ENCODE data around the gene FHIP2A. TPM values are rescaled to one million over a fixed set of nuclear protein-coding genes. Genes with fewer than 3 reads are reported as not detected.

FHIP2A gene, protein sequence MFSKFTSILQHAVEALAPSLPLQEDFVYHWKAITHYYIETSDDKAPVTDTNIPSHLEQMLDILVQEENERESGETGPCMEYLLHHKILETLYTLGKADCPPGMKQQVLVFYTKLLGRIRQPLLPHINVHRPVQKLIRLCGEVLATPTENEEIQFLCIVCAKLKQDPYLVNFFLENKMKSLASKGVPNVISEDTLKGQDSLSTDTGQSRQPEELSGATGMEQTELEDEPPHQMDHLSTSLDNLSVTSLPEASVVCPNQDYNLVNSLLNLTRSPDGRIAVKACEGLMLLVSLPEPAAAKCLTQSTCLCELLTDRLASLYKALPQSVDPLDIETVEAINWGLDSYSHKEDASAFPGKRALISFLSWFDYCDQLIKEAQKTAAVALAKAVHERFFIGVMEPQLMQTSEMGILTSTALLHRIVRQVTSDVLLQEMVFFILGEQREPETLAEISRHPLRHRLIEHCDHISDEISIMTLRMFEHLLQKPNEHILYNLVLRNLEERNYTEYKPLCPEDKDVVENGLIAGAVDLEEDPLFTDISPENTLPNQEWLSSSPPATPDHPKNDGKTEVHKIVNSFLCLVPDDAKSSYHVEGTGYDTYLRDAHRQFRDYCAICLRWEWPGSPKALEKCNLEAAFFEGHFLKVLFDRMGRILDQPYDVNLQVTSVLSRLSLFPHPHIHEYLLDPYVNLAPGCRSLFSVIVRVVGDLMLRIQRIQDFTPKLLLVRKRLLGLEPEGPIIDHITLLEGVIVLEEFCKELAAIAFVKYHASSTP
- total RNA-seq (2012; rRNA removed) (16.5 and 21.7 TPM in 2 replicates), polyA plus RNA-seq (2012; rRNA removed) (8.9 and 10.7 TPM in 2 replicates), Bru-seq, nascent RNA (percentile 82 among the genes with signal in this experiment), BruChase-seq, experiment 1, labeled RNA remaining after a 6-hour chase (percentile 64 among the genes with signal in this experiment), BruChase-seq, experiment 2, labeled RNA remaining after a 2-hour chase (percentile 83 among the genes with signal in this experiment)
- 2.5 and 7.1 TPM in 2 replicates for polyA plus RNA-seq (2012; cell fraction: cytosol; rRNA removed)
- polyA plus RNA-seq (2012; cell fraction: nucleus; rRNA removed; ENCODE audit: low replicate concordance): 39.6 and 46.5 TPM in 2 replicates
- long read RNA-seq, full-length matches to known transcripts: 46 of 61 reads
- long read RNA-seq, partial matches to known transcripts: 8 of 61 reads
- long read RNA-seq, other reads (novel, unspliced or antisense): 7 of 61 reads

DNA sequence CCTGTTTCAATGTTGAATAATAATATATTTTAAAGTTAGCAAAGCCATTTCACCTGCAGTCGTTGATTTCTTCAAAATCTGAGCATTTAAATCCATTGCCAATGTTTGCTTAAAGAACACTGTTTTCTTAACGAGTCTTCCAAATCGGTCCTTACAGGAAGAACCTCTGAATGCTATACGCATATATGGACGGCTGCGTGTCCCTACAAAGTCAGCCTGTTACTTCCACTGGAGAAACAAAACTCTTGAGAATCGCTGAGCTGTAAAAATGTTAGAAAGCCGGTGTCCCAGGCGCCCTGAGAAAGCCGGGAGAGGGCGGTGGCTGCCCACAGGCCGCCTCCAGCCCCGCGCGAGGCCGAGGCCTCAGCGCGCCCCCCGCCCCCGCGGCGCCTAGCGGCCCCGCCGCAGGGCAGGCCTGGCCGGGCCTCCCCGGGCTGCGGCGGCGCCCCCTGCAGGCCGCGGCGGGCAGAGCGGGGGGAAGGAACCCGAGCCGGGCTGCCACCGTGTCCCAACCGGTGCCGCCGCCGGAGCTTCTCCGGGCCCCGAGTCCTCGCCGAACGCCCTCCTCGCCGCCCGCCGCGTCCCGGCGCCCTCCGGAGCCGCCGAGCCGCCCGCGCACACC lies at the start of gene FHIP2A:
Gene FHIP2A, plus strand, starts transcription at position 488 of the 622 bp plus-strand sequence. CDS start 299 bp downstream, outside the sequence.
- Histone ChIP-seq H3K56ac (ENCODE audit: extremely low read depth, insufficient read depth, low read length) (peak within 1 kb of the TSS; percentile 99), H3K9me3 (ENCODE audit: control insufficient read depth, insufficient read depth, low read length) (no peaks in the 10 kb centered on the region), H3K9ac (ENCODE audit: low read depth, low read length) (peak within 1 kb of the TSS; percentile 100), H3K36me3 (ENCODE audit: control insufficient read depth, insufficient read depth, low read length) (no peaks in the 10 kb centered on the region), H3K27ac (ENCODE audit: insufficient read depth, low read length) (peak within 1 kb of the TSS; percentile 99), H3K18ac (ENCODE audit: low read depth, low read length) (peak within 1 kb of the TSS; percentile 100), H2BK120ac (ENCODE audit: low read depth, low read length) (peak within 1 kb of the TSS; percentile 97), H3K4ac (ENCODE audit: low read depth, low read length) (peak within 1 kb of the TSS; percentile 100), H3K27me3 (ENCODE audit: control insufficient read depth, insufficient read depth, low read length) (no peaks in the 10 kb centered on the region), H3K23ac (ENCODE audit: low read depth, low read length) (peak within 1 kb of the TSS; percentile 99), H3K79me1 (ENCODE audit: low read depth in 1 of 2, low read length in 2 of 2) (peaks cover 0 to 7% of the 10 kb centered on the region in 2 experiments; a peak in 2 of 4 replicates), H2BK20ac (ENCODE audit: low read depth, low read length) (peak within 1 kb of the TSS; percentile 90), H2BK15ac (ENCODE audit: low read depth, low read length) (peak within 1 kb of the TSS; percentile 69; the same call in 2 of the 3 replicates), H4K5ac (ENCODE audit: low read depth, low read length) (peak within 1 kb of the TSS; percentile 100), H4K8ac (ENCODE audit: low read depth in 2 of 2, low read length in 2 of 2) (peak within 1 kb of the TSS; percentile 89 to 92), H2AFZ (replicated peaks; ENCODE audit: low read length, poor library complexity) (peak within 1 kb of the TSS; percentile 92), H3K4me3 (ENCODE audit: insufficient read depth, low read depth, low read length) (peak within 1 kb of the TSS; percentile 97), H4K91ac (ENCODE audit: insufficient read depth, low read depth, low read length) (peak within 1 kb of the TSS; percentile 96), H2AK9ac (replicated peaks; ENCODE audit: low read depth, low read length, poor library complexity) (peak within 1 kb of the TSS; percentile 88), H2BK5ac (ENCODE audit: low read depth, low read length, poor library complexity, severe bottlenecking) (peak within 1 kb of the TSS; percentile 100), H2AK5ac (ENCODE audit: low read depth, low read length) (peak within 1 kb of the TSS; percentile 91), H3K4me2 (ENCODE audit: low read depth, low read length) (peak within 1 kb of the TSS; percentile 100), H3K14ac (replicated peaks; ENCODE audit: low read depth, low read length) (peak within 1 kb of the TSS; percentile 100), H3K9me1 (ENCODE audit: insufficient read depth, low read length) (no peaks in the 10 kb centered on the region; the same call in 1 of the 2 replicates), H4K20me1 (ENCODE audit: insufficient read depth, low read length) (peaks cover 11% of the 10 kb centered on the region), H3K4me1 (ENCODE audit: control insufficient read depth, insufficient read depth, low read length) (peaks cover 5% of the 10 kb centered on the region)
- POLR2A ChIA-PET (ENCODE audit: unreplicated experiment): interaction anchor here (0.6 to 0.7 kb wide), 2 partner anchors 175 to 384 kb away, joined by 8 to 15 read pairs; no protein-coding TSS in a partner anchor
- no TSS peak for BruUV-seq (replicated peaks)
- in situ Hi-C loops (cut with MboI; ENCODE audit: low sequenced_read_pairs): no loop called here
- WGBS, 2 experiments (ENCODE audit: extremely low coverage in 2 of 2, insufficient read length in 1 of 2): 8% methylated on average over 21 of the region's 59 CpGs; no CpG with 5 or more reads in 1 of the 2 experiments
- intact Hi-C loops (cut with micrococcal nuclease): loop anchor here (2.0 kb wide), 1 partner anchor 27 kb away; no protein-coding TSS in a partner anchor
- CTCF ChIA-PET: interaction anchor here (0.7 to 1.2 kb wide), 6 partner anchors 8 to 518 kb away, joined by 3 to 4 read pairs (median 3); no protein-coding TSS in a partner anchor
- dilution Hi-C loops (cut with HindIII; ENCODE audit: low sequenced_read_pairs, unreplicated experiment): no loop called here
- ATAC-seq (ENCODE audit: low read depth): peak; percentile 83
- DNase-seq: peak; percentile 66
- TF ChIP-seq NFE2L2 (IDR thresholded peaks at IDR 0.05; ENCODE audit: low read depth, low read length): no peak
- TF ChIP-seq, protein P1, sequence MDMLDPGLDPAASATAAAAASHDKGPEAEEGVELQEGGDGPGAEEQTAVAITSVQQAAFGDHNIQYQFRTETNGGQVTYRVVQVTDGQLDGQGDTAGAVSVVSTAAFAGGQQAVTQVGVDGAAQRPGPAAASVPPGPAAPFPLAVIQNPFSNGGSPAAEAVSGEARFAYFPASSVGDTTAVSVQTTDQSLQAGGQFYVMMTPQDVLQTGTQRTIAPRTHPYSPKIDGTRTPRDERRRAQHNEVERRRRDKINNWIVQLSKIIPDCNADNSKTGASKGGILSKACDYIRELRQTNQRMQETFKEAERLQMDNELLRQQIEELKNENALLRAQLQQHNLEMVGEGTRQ (IDR thresholded peaks at IDR 0.05; ENCODE audit: low read depth, low read length): no peak
- peak; percentile 29 for TF ChIP-seq SMC3 (IDR thresholded peaks at IDR 0.05; ENCODE audit: low read depth, low read length)
- TF ChIP-seq, protein P2, sequence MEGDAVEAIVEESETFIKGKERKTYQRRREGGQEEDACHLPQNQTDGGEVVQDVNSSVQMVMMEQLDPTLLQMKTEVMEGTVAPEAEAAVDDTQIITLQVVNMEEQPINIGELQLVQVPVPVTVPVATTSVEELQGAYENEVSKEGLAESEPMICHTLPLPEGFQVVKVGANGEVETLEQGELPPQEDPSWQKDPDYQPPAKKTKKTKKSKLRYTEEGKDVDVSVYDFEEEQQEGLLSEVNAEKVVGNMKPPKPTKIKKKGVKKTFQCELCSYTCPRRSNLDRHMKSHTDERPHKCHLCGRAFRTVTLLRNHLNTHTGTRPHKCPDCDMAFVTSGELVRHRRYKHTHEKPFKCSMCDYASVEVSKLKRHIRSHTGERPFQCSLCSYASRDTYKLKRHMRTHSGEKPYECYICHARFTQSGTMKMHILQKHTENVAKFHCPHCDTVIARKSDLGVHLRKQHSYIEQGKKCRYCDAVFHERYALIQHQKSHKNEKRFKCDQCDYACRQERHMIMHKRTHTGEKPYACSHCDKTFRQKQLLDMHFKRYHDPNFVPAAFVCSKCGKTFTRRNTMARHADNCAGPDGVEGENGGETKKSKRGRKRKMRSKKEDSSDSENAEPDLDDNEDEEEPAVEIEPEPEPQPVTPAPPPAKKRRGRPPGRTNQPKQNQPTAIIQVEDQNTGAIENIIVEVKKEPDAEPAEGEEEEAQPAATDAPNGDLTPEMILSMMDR (conservative IDR thresholded peaks at IDR 0.05; ENCODE audit: low read depth, low read length): peak; percentile 73
- TF ChIP-seq BHLHE40 (IDR thresholded peaks at IDR 0.05; ENCODE audit: low read depth, low read length): no peak
- no peak for TF ChIP-seq RFX5 (IDR thresholded peaks at IDR 0.05; ENCODE audit: low read depth, low read length)
- no peak for TF ChIP-seq FOS (IDR thresholded peaks at IDR 0.05; ENCODE audit: low read depth, low read length)
- no peak for TF ChIP-seq MXI1 (IDR thresholded peaks at IDR 0.05; ENCODE audit: borderline replicate concordance, low read depth, low read length)
- no peak for TF ChIP-seq RCOR1 (IDR thresholded peaks at IDR 0.05; ENCODE audit: insufficient replicate concordance, low read length)

Data from IMR-90 (cell line).